Activated naive CD4-positive, alpha-beta T cell (primary cell): Measurements from ENCODE around the gene PEF1.

Experiments
- DNase-seq, 4 experiments: peaks; one replicate each; lab custom pipeline; 2025; lab: John Stamatoyannopoulos, UW

PEF1 gene

DNA sequence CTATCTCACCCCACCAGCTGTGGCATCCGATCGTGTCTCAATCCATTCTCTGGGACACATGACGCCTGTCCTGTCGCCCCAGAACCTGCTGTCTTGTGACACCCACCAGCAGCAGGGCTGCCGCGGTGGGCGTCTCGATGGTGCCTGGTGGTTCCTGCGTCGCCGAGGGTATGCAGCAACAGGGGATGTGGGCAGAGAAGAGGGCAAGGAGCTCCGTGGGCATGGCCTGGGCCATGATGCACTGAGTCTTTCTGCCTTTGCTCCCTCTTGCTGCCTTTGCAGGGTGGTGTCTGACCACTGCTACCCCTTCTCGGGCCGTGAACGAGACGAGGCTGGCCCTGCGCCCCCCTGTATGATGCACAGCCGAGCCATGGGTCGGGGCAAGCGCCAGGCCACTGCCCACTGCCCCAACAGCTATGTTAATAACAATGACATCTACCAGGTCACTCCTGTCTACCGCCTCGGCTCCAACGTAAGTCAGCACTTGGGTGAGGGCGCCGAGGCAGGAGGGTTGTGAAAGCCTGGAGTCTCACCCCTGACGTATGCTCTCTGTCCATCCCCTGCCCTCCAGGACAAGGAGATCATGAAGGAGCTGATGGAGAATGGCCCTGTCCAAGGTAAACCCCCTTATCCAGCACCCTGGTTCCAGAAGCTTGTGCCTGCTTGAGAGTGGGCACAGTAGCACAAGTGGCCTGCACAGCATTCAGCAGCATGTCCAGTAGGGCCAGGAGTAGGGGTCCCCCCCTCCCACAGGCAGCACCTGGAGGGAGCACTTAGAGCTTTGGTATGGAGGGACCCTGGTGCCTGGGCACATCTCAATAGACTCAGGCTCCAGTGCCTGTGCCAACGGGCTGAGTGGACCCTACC is 59.6 kb downstream of the PEF1 start:
- DNase-seq, result no peak

DNA sequence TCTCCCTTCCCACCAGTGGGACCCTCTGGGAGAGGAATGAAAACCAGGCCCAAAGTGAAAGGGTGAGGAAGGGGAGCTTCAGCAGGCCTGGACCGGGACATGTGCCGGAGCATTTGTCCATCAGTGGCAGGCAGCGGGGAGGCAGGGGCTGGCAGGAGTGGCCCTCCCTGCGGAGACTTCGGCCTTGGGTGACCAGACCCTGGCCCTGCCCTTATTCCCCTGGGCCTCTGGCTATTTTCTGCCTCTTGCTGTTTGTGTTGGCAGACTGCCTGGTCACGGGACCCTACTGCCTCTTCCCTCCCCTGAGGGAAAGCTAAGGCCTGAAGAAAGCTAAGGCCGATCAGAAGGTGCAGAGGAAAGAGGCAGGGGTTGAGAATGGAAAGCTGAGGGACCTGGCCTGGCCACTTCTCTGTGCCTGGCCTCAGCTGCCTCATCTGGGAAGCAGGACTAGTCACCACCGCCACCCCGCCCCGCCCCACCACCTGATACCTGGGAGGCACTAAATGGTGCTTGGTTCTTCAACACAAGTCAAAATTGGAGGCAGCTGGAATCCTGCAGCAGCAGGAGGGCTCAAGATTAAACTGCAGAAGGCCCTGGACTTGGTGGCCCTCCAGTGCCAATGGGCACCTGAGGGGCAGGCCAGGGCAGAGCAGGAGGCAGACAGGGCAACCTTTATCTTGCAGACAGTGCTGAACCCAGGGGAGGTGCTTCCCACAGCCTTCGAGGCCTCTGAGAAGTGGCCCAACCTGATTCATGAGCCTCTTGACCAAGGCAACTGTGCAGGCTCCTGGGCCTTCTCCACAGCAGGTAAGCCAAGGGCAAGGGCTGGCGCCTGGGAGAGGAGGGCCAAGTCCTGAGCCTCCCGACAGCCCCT is 60.4 kb downstream of the PEF1 start:
- no peak for DNase-seq

DNA sequence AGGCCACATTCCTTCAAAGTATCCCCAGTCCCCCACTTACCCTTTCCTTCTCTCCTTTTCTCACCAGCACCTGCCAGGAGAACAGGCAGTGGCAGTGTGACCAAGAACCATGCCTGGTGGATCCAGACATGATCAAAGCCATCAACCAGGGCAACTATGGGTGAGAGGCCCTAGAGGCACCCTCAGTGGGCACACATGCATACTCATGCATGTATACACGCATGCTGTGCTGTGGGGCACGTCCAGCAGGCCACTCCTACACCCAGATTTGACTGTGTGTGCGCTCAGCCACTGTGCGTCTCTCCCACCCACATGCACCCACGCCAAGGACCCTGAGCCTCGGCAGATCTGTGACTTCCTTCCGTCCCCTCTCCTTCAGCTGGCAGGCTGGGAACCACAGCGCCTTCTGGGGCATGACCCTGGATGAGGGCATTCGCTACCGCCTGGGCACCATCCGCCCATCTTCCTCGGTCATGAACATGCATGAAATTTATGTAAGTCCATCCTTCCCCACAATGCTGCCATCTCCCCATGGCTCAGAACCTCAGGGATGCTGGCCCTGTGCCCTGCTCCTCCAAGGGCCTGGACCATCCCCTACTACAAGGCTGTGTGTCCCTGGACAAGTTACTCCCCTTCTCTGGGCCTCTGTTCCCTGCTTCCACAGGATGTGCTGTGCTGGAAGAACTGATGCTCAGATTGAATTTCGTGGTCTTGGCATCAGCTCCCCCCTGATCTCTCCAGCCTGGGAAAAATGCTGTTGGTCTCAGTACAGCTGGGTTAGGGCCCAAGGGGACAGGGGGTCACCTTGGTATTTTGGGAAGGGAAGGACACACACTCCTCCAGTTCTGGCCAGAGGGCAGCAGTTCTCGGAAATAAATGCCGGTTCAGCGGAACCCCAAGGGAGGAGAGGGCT is 61.3 kb downstream of the PEF1 start:
- no peak for DNase-seq

DNA sequence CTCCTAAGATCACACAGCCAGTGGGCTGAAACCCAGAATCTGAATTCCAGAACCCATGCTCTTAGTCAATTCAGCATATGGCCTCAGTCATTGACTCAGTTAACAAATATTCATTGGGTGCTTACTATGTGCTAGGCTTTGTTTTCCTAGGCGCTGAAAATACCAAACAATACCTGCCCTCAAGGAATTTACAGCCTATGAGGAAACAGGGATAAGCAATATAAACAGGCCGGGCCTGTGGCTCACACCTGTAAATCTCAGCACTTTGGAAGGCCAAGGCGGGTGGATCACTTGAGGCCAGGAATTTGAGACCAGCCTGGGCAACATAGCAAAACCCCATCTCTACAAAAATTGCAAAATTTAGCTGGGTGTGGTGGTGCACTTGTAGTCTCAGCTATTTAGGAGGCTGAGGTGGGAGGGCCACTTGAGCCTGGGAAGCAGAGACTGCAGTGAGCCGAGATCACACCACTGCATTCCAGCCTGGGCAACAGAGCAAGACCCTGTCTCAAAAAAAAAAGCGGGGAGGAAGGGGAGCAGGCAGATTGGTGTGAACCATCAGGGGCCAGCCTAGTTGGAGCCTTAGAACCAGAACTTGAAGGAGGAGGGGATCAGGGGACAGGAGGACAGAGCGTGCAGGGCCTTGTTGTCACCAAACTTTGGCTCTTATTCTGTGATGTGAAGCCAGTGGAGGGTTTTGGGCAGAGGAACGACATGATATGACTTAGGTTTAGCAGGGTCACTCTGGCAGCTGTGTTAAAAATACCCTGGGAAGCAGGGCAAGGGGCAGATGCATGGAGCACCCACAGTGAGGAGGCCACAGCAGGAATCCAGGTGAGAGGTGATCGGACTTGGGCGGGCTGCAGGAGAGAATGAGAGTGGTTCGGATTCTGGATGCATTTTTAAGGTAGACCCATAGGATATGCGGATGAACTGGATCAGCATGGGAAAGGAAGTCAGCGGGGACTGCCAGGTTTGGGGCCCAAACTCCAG is 62.6 kb downstream of the PEF1 start:
- no peak for DNase-seq

DNA sequence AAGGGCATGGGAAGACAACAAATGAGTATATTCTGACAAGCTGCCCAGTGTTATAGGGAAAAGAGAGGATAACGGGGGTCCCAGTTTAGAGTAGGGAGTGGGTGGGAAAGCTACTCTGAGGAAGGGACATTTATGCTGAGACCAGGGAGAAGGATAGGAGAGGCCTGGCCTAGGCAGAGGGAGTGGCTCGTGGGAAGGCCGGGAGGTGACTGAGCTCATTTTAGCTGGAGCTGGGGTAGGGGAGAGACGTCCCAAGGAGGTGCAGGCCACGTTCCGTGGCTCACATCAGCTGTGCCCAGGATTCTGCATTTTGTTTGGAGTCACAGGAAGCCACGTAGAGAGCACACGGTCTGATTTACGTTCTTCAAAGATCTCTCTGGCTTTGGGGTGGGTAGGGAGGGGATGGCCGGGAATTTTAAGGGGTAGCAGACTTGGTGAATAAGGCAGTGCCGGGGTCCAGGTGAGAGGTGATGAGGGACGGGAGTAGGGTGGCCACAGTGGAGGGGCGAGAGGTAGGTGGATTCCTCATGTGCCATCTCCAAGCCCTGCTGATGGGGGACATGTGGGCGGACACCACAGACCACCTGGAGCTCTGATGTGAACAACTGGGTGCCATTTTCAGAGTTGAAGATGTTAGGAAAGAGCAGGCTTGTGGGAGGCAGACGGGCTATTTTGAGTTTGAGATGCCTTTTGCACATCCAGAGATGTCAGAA is 63.6 kb downstream of the PEF1 start:
- no peak for DNase-seq

DNA sequence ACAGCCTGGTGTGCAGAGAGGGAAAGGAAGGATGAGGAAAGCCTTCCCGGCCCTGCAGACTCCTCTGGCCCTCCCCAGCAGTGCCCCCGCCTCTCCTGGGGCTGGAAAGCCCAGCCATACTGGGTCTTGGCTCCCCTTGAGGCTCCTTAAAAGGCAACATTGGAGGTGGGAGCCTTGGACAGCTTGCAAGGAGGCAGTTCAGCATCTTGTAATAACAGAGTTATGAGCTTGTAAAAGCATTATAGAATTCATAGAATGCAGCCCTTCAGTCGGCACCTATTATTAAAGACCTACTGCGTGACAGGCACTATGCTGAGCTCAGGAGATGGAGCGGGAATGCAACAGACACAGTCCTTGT is 64.2 kb downstream of the PEF1 start:
- DNase-seq, result no peak
